ENCODE results near the gene CERKL.

CERKL gene

GRCh38 chr2:181677912-181678586 is 21.1 kb upstream of the CERKL start:
- DNase-seq: no peak

GRCh38 chr2:181675254-181675653 is 18.3 kb upstream of the CERKL start:
- no peak for DNase-seq

GRCh38 chr2:181674461-181674860 is 17.6 kb upstream of the CERKL start:
- peak; percentile 64 for DNase-seq

GRCh38 chr2:181673173-181673572 is 16.3 kb upstream of the CERKL start:
- no peak for DNase-seq

DNA sequence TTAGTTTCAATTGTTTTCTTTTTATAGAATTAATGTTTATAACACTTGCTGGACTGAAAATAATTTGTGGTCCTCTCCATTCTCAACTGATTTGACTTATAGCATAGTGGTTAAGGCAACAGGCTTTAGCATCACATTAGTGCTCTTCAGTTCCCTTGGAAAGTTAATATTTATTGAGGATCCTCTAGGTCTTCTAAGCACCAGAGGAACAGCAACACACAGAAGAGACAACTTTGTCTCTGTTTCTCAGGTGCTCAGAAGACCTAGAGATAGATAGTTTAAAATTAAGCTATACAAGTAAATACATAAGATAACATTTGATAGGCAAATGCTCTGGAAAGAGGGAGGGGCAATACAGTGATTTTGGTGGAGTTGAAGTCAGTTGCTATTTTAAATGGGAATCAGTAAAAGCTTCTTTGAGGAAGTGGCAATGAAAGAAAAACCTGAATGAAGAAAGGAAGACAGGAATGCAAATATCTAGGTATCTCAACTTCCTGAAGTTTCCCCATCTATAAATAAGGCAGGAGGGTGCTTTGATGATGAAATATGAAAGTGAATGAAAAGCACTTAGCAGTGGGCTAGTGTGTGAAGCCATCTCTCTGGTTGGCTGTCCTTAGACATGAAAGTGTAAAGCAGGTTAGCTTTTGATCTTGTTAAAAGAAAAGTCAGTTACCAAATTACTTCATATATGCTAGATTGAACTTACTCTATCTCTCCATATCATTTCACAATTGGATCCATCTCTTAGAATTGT is 15.5 kb upstream of the CERKL start:
- no peak for DNase-seq

DNA sequence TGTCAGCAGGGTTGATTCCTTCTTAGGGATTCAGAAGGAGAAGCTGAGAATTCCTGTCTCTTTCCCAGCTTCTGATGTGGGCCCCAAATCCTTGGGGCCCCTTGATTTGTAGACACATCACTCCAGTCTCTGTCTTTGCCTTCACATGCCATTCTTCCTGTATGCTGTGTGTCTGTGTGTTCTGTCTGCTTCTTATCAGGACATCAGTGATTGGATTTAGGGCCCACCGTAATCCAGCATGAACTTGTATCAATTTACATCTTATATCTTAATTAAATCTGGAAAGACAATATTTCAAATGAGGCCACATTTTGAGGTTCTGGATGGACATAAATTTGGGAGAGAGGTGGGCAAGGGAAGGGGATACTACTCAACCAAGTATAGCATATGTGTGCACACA is 13.7 kb upstream of the CERKL start:
- DNase-seq: no peak

- DNase-seq: no peak
These were observed 10.3 kb upstream of the CERKL start for GRCh38 chr2:181667234-181667633.

DNA sequence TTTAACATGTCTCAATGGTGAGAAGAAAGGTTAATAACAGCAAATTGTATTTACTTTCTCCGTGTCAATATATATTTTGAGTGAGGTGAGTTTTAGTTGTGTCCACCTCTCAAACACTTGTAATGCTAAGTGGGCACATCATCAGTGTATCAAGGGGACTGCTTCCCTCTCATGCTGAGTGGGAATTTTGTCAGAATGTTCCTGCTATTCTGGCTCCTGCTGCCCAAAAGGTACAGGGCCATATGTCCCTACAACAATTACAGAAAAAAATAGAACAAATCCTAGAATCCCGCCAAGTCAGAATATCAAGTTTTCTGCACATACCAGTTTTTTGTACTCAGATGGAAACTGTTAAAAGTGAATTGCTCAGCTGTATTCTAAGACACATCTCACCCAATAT is 5.4 kb upstream of the CERKL start:
- DNase-seq: no peak

DNA sequence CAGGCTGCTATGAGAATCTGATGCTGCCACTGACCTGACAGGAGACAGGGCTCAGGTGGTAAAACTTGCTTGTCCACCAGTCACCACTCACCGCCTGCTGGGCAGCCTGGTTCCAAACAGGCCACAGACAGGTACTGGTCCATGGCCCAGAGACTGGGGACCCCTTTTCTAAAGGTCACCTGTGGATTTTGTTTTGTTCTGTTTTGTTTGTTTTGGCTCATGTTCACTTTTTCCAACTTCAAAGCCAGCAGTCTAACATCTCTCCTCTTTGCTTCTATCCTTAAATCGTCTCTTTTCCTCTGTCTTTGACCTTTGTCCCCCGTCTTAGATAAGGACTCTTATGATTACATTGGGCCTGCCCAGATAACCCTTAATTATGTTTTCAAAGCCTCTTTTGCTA is 3.3 kb upstream of the CERKL start:
- no peak for DNase-seq

DNA sequence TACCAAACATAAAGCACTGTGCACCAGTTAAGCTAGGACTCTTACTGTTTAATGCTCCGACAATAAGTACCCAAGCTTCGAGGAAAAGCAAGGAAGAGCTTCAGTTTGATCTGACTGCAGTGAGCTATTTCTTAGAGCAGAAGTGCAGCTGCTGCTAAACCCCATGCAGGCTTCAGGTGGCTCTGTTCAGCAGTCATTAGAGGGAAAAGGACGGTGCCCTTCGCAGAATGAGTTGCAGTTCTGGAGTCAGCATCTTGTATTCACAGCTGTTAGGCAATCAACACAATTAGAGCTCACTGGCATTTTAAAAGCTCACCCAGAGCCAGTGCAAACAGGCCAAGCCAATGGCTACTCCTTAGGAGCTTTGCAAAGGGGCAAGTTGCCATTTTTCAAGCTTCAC is 1.5 kb upstream of the CERKL start:
- no peak for DNase-seq

- peak; percentile 86 for DNase-seq
These were observed 474 bp upstream of the CERKL start for GRCh38 chr2:181657379-181657778.

DNA sequence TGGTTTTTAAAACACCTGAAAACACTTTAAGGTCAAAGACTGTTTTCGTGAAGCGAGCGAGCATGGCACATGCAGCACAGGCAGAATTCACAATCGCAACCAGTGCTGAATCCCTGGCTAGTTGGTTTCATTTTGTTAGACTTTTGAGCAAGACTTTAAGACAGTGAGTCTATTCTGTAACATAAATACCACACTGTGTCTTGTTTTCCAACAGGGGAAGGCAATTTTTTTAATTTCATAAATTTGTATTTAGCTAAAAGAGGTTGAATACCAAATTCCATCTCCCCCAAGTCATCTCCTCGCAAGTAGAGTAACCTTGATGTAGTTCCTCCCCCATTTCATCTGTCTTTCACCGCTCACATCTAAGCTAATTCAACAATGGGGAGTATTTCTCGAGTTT is 1.4 kb downstream of the CERKL start:
- no peak for DNase-seq

GRCh38 chr2:181649436-181649979 is 7.4 kb downstream of the CERKL start:
- no peak for DNase-seq

DNA sequence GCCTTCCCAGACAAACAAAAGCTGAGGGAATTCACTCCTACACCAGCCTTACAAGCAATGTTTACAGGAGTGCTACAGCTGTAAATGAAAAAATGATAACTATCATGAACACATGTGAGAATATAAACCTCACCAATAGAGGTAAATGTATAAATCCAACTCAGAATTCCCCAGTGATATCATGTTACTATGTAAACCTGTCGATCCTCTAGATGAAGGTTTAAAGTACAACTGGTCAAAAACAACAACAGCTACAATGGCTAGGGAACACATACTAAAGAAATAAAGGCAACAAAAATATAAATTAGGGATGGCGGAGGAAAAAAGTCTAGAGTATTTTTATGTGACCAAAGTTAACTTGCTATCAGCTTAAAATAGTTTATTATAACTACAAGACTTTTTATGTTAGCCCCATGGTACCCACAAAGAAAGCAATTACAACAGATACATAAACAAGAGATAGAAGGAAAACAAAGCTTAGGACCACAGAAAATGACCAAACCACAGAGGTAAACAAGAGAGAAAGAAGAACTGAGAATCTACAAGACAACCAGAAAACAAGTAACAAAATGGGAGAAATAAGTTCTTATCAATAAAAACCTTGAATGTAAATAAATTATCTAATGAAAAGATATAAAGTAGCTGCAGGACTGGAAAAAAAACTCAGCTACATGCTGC is 8.3 kb downstream of the CERKL start:
- DNase-seq: no peak

DNA sequence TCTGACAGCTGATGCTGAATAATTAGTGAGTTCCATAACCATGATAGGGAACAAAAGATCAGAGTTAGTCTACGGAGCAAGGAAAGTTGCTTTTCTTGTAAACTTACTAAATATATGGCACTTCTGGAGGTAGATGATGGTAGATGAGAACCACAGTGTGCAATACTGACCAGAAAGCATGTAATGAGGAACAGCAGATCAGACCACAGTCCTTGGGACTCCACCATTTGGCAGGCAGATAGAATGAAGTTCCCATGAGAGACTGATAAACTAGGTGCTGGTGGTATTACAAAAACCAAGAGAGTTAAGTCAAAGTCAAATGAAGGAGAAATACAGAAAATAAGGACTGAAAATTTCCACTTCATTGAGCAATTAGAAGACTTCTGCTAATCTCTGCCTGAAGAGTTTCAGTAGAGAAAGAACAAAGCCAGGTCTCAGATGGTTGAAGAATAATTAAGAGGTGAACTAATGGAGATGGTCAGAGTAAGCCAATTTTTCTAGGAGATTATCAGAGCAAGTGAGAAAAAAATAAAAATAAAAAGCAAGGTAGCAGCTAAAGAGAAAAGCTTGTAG is 10.4 kb downstream of the CERKL start:
- DNase-seq: no peak

DNA sequence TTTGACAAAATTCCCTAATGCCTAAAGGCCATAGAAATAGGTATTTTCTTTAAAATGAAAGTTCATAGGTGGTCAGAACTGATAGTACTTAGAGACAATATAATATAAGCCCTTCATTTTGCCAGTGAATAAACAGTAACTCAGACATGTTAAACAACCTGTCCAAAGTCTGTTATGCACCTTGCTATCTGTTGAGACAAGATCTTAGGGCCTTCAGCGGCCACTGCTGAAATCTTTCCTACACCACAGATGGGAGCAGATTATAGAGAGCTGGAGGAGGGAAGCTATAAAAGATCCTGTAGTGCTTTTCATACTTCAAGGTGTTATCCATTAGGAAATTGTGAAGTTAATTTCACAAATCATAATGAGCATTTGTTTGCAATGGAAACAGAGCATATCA is 13.8 kb downstream of the CERKL start:
- DNase-seq: no peak

GRCh38 chr2:181642086-181642485 is 14.8 kb downstream of the CERKL start:
- no peak for DNase-seq

- no peak for DNase-seq
These were observed 17.2 kb downstream of the CERKL start for GRCh38 chr2:181639686-181640085.

DNA sequence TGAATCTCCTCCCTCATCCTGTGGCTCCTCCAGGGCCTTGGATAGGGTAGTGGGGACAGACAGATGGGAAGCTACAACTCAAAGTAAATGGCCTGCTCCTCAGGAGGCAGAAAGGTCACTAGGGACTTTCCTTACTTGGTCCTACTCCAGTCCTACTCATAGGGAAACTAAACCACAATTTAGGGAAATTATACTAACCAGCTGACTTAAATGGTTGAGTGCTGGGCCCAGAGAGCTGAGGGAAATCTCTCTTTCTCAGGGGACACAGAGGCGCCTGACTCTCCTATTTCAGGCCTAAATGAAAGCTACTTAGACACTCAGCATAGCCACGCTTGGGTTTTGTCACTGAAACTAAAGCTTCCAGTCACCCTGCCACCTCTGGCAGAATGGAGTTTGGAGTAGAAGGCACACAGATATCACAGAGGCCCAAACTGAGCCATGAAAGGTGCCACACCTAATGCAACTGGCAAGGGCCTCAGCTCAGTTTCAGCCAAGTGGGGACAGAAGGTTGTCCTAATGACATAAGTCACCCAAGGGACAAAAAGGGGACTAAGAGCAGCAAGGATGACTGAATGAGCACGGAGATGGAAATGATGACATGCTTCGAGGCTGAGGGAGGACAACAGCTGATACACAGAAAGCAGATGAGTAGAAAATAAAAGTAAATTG is 24.0 kb downstream of the CERKL start:
- no peak for DNase-seq

DNA sequence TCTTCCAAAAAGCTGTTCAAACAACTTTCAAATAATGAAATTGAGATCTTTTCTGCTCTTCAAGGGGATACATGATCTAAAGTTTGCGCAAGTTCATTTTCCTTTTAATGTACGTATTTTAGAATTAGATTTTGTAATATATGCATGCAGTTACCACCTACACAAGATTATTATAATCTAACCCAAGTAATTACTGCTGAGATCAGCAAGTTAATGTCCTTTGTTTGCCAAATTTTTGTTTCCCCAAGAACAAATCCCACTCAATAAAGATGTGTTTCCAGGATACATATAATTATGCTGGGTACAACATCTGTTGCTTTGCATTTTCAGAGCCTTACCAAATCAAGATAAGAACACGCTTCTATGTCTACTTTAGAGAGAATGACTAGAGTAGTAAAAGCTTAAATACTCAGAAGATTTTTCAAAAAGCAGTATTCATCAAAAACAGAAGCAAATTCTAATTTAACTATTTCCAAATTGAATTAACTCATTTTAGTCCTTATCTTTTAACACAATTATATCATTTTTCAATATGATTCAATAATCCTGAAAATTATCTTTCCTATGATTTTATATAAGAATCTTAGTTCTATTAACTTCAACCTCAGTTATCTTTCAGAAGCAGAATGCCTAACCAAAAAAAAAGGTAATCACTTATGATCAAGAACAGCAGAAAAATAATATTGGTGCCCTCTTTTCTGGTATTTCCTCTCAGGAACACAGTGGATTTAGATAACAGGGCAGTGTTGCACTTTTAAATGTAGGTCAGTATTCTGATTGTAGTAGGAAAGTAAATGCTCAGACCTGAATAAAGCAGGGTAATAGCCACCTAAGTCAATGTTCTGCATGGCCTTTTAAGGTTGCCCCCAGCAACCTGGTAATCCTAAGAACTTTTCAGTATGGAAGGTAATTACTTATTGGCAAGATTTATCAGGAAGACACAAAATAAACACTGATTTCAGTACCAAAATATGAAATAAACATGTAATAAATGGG is 28.0 kb downstream of the CERKL start:
- no peak for DNase-seq

DNA sequence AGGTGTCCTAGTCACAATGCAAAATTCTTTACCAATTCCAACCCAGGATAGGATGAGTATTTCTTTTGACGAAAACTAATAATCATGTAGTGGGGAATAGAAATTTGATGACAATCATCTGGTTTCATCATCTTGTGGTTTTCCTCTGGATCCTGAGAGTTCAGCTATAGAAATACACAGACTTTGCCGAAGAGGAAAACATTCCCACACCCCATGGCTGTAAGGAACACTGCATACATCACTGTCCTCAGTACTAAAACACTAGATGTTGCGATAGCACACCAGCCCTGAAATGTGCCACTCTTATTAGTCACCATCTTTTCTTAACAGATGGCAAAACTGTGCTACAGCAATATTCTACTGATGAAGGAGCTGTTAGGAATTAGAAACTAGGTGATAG is 29.4 kb downstream of the CERKL start:
- no peak for DNase-seq

GRCh38 chr2:181626671-181627070 is 30.2 kb downstream of the CERKL start:
- DNase-seq: no peak

All from NCI-H526 treated with DMSO at 0.1 percent for 48 hours (cell line).